Liver (tissue), 9 donors: ENCODE measurements around the gene EPC1. TPM values are rescaled to one million over a fixed set of nuclear protein-coding genes. Genes with fewer than 3 reads are reported as not detected.

ENCODE experiments used
- DNase-seq: peaks from one replicate; pipeline ENCODE4 v3.0.0-alpha.2; 2017; ENCODE audit warnings: low spot score
- H3K27ac ChIP-seq, 2 donors: one replicate each; pipeline ENCODE4 v1.7.0; 2013; ENCODE audit warnings: inconsistent platforms in 2 of 2, low read length in 2 of 2, control low read depth in 1 of 2, low read depth in 1 of 2, mild to moderate bottlenecking in 1 of 2
- H3K27me3 ChIP-seq, 4 donors: one replicate each; pipeline versions ENCODE4 v1.6.1 to v1.7.0; 2013; ENCODE audit warnings: low read length in 3 of 4, inconsistent platforms in 1 of 4, mild to moderate bottlenecking in 1 of 4, moderate library complexity in 1 of 4; ENCODE audit not compliant: control insufficient read depth in 4 of 4, insufficient read depth in 4 of 4
- H3K36me3 ChIP-seq, 4 donors: one replicate each; pipeline versions ENCODE4 v1.6.1 to v1.7.0; 2013; ENCODE audit warnings: low read length in 3 of 4, mild to moderate bottlenecking in 3 of 4, low read depth in 1 of 4, moderate library complexity in 1 of 4; ENCODE audit not compliant: control insufficient read depth in 4 of 4, insufficient read depth in 3 of 4
- H3K4me1 ChIP-seq, 4 donors: one replicate each; pipeline versions ENCODE4 v1.6.1 to v1.7.0; 2013; ENCODE audit warnings: low read length in 3 of 4, mild to moderate bottlenecking in 3 of 4, moderate library complexity in 1 of 4; ENCODE audit not compliant: control insufficient read depth in 4 of 4, insufficient read depth in 4 of 4
- H3K4me3 ChIP-seq, 3 donors: one replicate each; pipeline versions ENCODE4 v1.6.1 to v1.7.0; 2013; ENCODE audit warnings: low read length in 3 of 3, control low read depth in 1 of 3, low read depth in 1 of 3, mild to moderate bottlenecking in 1 of 3
- H3K9ac ChIP-seq, 2 donors: one replicate each; pipeline ENCODE4 v1.7.0; 2013; ENCODE audit warnings: low read length in 2 of 2, mild to moderate bottlenecking in 2 of 2, moderate library complexity in 2 of 2, control low read depth in 1 of 2, low read depth in 1 of 2
- H3K9me3 ChIP-seq, 4 donors: one replicate each; pipeline versions ENCODE4 v1.6.1 to v1.7.0; 2013; ENCODE audit warnings: low read length in 3 of 4; ENCODE audit not compliant: control insufficient read depth in 4 of 4
- ATF3 ChIP-seq: IDR thresholded peaks from 2 replicates; pipeline ENCODE4 v1.6.1; 2016; ENCODE audit warnings: antibody characterized with exemption
- EGR1 ChIP-seq, 2 donors: IDR thresholded peaks; 2 replicates each; pipeline ENCODE4 v1.6.1; 2016 to 2018; ENCODE audit warnings: antibody characterized with exemption in 2 of 2, low read depth in 2 of 2
- FOXA1 ChIP-seq: IDR thresholded peaks from 2 replicates; pipeline ENCODE4 v1.6.1; 2016; ENCODE audit warnings: antibody characterized with exemption
- FOXA2 ChIP-seq: IDR thresholded peaks from 2 replicates; pipeline ENCODE4 v1.6.1; 2016; ENCODE audit warnings: antibody characterized with exemption
- GABPA ChIP-seq, 2 donors: IDR thresholded peaks in 1 of 2; conservative IDR thresholded peaks in 1 of 2; 2 replicates each; pipeline ENCODE4 v1.6.1; 2016; ENCODE audit warnings: antibody characterized with exemption in 2 of 2, mild to moderate bottlenecking in 1 of 2, moderate library complexity in 1 of 2
- HNF4A ChIP-seq, 2 donors: conservative IDR thresholded peaks; 2 replicates each; pipeline ENCODE4 v1.6.1; 2016; ENCODE audit warnings: antibody characterized with exemption in 2 of 2, mild to moderate bottlenecking in 2 of 2
- HNF4G ChIP-seq: IDR thresholded peaks from 2 replicates; pipeline ENCODE4 v1.6.1; 2016; ENCODE audit warnings: antibody characterized with exemption
- JUND ChIP-seq, 2 donors: IDR thresholded peaks; 2 replicates each; pipeline ENCODE4 v1.6.1; 2016; ENCODE audit warnings: antibody characterized with exemption in 2 of 2
- MAX ChIP-seq: IDR thresholded peaks from 2 replicates; pipeline ENCODE4 v1.6.1; 2016; ENCODE audit warnings: antibody characterized with exemption
- NR2F2 ChIP-seq: IDR thresholded peaks from 2 replicates; pipeline ENCODE4 v1.6.1; 2016; ENCODE audit warnings: antibody characterized with exemption
- RAD21 ChIP-seq, 2 donors: IDR thresholded peaks; 2 replicates each; pipeline ENCODE4 v1.6.1; 2016; ENCODE audit warnings: antibody characterized with exemption in 2 of 2, mild to moderate bottlenecking in 2 of 2
- REST ChIP-seq: IDR thresholded peaks from 2 replicates; pipeline ENCODE4 v1.6.1; 2016; ENCODE audit warnings: antibody characterized with exemption, mild to moderate bottlenecking
- RXRA ChIP-seq, 2 donors: IDR thresholded peaks; 2 replicates each; pipeline ENCODE4 v1.6.1; 2017 to 2018; ENCODE audit warnings: antibody characterized with exemption in 2 of 2, mild to moderate bottlenecking in 1 of 2
- SP1 ChIP-seq: IDR thresholded peaks from 2 replicates; pipeline ENCODE4 v1.6.1; 2018; ENCODE audit warnings: antibody characterized with exemption, mild to moderate bottlenecking
- TAF1 ChIP-seq: conservative IDR thresholded peaks from 2 replicates; pipeline ENCODE4 v1.6.1; 2016; ENCODE audit warnings: antibody characterized with exemption, mild to moderate bottlenecking
- YY1 ChIP-seq: IDR thresholded peaks from 2 replicates; pipeline ENCODE4 v1.6.1; 2016; ENCODE audit warnings: antibody characterized with exemption, mild to moderate bottlenecking
- ZBTB33 ChIP-seq: IDR thresholded peaks from 2 replicates; pipeline ENCODE4 v1.6.1; 2016; ENCODE audit warnings: antibody characterized with exemption
- WGBS: extraction: QIAGEN DNeasy Blood & Tissue Kit; methylation state at CpG from one replicate; pipeline ENCODE4 v1.1.7; 2013; 5-methylcytosine and 5-hydroxymethylcytosine counted together
- polyA plus RNA-seq, 2 donors: library from polyadenylated mRNA; stranded (reverse) in 1 of 2; unstranded in 1 of 2; fragments of 200-250 nt in 1 of 2; fragments of >200 nt in 1 of 2; fragmentation: Nextera tagmentation in 1 of 2; extraction: Ambion mirVana in 1 of 2; gene quantifications; one replicate each; pipeline versions ENCODE4 v1.2.1 to v1.2.3, GENCODE V29; 2013 to 2015
- total RNA-seq, 2 donors: library from RNA; depleted of rRNA; stranded (reverse); fragments of >200 nt; gene quantifications; one replicate each; pipeline ENCODE4 v1.2.3, GENCODE V29; 2014
- TF ChIP-seq, protein P1 (sequence below): fragments of 150-350 bp; IDR thresholded peaks from 2 replicates; pipeline ENCODE4 v1.5.1; 2017; ENCODE audit warnings: improper control_type of control experiment, low read depth, low read length; ENCODE audit not compliant: missing input control
- donor health status: healthy.
- donor health status: healthy.
- donor health status: healthy.
- donor health status: healthy.
- donor health status: healthy.

EPC1 gene
- total and polyA plus RNA-seq, 4 donors, result 5.6 to 30.9 (median 16.0) TPM

DNA sequence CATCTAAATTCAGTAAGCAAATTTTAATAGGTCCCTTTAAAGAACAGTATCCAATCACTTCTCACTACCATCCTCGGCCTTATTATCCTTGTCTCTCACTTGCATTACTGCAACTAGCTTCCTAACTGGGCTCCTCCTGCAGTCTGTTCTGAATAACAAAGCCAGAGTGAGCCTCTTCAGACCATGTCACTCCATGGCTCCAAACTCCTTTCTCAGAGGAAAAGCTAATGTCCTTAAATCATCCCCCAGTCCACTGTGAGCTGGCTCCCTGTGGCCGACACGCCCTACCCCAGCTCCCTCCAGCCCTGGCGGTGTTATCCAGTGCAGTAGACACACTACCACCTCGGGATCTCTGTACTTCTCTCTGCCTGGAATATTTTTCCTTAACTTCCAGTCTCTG, 80.0 kb downstream of the EPC1 start:
- Histone ChIP-seq H3K9me3 (no peaks in the 10 kb centered on the region), H3K27me3 (no peaks in the 10 kb centered on the region), H3K36me3 (peaks cover 4 to 46% (median 43%) of the 10 kb centered on the region in 4 donors), H3K4me1 (no peaks in the 10 kb centered on the region), H3K9ac (no peak overlapping the region), H3K4me3 (no peak overlapping the region), H3K27ac (no peak overlapping the region)
- TF ChIP-seq FOXA2 (no peak), RAD21 (IDR thresholded peaks at IDR 0.05) (no peak), GABPA (IDR thresholded peaks at IDR 0.05 in 1 of 2, conservative IDR thresholded peaks at IDR 0.05 in 1 of 2) (no peak), HNF4A (conservative IDR thresholded peaks at IDR 0.05) (no peak), TAF1 (no peak), YY1 (no peak), RXRA (IDR thresholded peaks at IDR 0.05) (no peak), ATF3 (no peak), FOXA1 (no peak), HNF4G (no peak), NR2F2 (no peak), SP1 (no peak), MAX (no peak), REST (no peak), EGR1 (IDR thresholded peaks at IDR 0.05; ENCODE audit: low read depth in 2 of 2) (no peak), JUND (IDR thresholded peaks at IDR 0.05) (no peak), ZBTB33 (no peak)
- TF ChIP-seq, protein P1, sequence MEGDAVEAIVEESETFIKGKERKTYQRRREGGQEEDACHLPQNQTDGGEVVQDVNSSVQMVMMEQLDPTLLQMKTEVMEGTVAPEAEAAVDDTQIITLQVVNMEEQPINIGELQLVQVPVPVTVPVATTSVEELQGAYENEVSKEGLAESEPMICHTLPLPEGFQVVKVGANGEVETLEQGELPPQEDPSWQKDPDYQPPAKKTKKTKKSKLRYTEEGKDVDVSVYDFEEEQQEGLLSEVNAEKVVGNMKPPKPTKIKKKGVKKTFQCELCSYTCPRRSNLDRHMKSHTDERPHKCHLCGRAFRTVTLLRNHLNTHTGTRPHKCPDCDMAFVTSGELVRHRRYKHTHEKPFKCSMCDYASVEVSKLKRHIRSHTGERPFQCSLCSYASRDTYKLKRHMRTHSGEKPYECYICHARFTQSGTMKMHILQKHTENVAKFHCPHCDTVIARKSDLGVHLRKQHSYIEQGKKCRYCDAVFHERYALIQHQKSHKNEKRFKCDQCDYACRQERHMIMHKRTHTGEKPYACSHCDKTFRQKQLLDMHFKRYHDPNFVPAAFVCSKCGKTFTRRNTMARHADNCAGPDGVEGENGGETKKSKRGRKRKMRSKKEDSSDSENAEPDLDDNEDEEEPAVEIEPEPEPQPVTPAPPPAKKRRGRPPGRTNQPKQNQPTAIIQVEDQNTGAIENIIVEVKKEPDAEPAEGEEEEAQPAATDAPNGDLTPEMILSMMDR, result no peak
- WGBS, result 93% methylated on average over 5 of the region's 5 CpGs
- no peak for DNase-seq
